Esophagus muscularis mucosa (tissue), 4 donors: ENCODE measurements around the gene CHST5.

ENCODE experiments used
- EP300 ChIP-seq: sonication (generic); formaldehyde crosslinking; IDR thresholded peaks from one replicate; pipeline ENCODE4 v1.6.1; 2017; ENCODE audit warnings: antibody characterized with exemption
- POLR2A ChIP-seq: fragments of 450-650 bp; IDR thresholded peaks from one replicate; pipeline ENCODE4 v1.6.1; 2017; ENCODE audit warnings: antibody characterized with exemption, moderate library complexity, mild to moderate bottlenecking, low read depth
- POLR2AphosphoS5 ChIP-seq, 2 donors: sonication (generic); formaldehyde crosslinking; IDR thresholded peaks; one replicate each; pipeline ENCODE4 v1.6.1; 2017; ENCODE audit warnings: antibody characterized with exemption in 2 of 2
- TF ChIP-seq, protein P1 (sequence below), 3 experiments: fragments of 200-600 bp in 2 of 3; fragments of 450-650 bp in 1 of 3; sonication (generic) in 2 of 3; IDR thresholded peaks; one replicate each; pipeline ENCODE4 v1.5.1; 2017 to 2019; ENCODE audit warnings: antibody characterized with exemption in 3 of 3, mild to moderate bottlenecking in 2 of 3, moderate library complexity in 1 of 3

DNA sequence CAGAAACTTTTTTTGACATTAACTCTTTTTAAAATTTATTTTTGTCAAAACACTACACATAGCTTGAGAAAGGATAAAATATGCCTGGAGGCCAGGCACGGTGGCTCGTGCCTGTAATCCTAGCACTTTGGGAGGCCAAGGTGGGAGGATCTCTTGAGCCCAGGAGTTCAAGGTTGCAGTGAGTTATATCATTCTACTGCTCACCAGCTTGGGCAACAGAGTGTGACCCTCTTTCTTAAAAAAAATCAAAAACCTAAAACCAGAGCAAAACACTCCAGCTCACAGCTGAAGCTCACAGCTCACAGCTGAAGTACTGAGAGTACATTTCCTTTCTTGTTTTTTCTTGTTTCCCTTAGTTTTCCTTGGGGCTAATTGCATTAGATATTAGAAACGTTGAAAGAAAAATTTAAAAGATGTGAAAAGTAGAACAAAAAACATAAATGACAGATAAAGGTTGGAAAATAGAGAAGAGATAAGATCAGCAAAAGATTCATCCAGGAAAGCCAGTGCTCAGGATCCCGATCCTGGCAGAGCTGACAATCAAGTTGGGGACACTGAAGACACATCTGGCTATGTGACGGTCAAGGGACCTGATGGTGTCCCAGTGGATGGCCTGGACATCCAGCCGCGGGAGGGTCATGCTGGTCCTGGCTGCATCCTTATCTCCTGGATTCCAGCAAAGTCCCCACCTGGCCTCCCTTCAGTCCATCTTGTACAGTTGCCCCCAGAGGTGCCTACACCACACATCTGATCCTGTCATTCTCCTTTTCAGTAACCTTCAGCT, 50.5 kb downstream of the CHST5 start:
- TF ChIP-seq, protein P1, sequence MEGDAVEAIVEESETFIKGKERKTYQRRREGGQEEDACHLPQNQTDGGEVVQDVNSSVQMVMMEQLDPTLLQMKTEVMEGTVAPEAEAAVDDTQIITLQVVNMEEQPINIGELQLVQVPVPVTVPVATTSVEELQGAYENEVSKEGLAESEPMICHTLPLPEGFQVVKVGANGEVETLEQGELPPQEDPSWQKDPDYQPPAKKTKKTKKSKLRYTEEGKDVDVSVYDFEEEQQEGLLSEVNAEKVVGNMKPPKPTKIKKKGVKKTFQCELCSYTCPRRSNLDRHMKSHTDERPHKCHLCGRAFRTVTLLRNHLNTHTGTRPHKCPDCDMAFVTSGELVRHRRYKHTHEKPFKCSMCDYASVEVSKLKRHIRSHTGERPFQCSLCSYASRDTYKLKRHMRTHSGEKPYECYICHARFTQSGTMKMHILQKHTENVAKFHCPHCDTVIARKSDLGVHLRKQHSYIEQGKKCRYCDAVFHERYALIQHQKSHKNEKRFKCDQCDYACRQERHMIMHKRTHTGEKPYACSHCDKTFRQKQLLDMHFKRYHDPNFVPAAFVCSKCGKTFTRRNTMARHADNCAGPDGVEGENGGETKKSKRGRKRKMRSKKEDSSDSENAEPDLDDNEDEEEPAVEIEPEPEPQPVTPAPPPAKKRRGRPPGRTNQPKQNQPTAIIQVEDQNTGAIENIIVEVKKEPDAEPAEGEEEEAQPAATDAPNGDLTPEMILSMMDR (IDR thresholded peaks at IDR 0.05) = no peak
- TF ChIP-seq POLR2AphosphoS5 (IDR thresholded peaks at IDR 0.05) = no peak
- TF ChIP-seq POLR2A = no peak
- no peak for TF ChIP-seq EP300
